ENCODE data around the gene A3GALT2.

A3GALT2 gene

GRCh38 chr1:33342041-33342723 lies 21.3 kb upstream of the A3GALT2 start:
- Histone ChIP-seq H3K4me1 (ENCODE audit: control insufficient read depth, low read length) (peaks cover 82% of the 10 kb centered on the region), H3K4me2 (ENCODE audit: low read length) (peak overlapping the region; percentile 66), H3K79me2 (ENCODE audit: control insufficient read depth, low read length) (peaks cover 98% of the 10 kb centered on the region), H4K20me1 (ENCODE audit: control insufficient read depth, insufficient read depth, low read depth, low read length) (peaks cover 36% of the 10 kb centered on the region), H3K36me3 (ENCODE audit: control insufficient read depth, low read length) (peaks cover 57% of the 10 kb centered on the region), H3K27me3 (ENCODE audit: control insufficient read depth, low read length) (no peaks in the 10 kb centered on the region), H3F3A (ENCODE audit: control insufficient read depth, insufficient read depth) (no peaks in the 10 kb centered on the region), H3K27ac (ENCODE audit: low read depth, low read length) (peak overlapping the region; percentile 34), H3K4me3 (ENCODE audit: low read length) (peak overlapping the region; percentile 45), H3K9me2 (replicated peaks; ENCODE audit: control insufficient read depth, low read length) (no peaks in the 10 kb centered on the region), H3K9me3 (ENCODE audit: control insufficient read depth, insufficient read depth, low read length) (no peaks in the 10 kb centered on the region)
- TF ChIP-seq, protein P1, sequence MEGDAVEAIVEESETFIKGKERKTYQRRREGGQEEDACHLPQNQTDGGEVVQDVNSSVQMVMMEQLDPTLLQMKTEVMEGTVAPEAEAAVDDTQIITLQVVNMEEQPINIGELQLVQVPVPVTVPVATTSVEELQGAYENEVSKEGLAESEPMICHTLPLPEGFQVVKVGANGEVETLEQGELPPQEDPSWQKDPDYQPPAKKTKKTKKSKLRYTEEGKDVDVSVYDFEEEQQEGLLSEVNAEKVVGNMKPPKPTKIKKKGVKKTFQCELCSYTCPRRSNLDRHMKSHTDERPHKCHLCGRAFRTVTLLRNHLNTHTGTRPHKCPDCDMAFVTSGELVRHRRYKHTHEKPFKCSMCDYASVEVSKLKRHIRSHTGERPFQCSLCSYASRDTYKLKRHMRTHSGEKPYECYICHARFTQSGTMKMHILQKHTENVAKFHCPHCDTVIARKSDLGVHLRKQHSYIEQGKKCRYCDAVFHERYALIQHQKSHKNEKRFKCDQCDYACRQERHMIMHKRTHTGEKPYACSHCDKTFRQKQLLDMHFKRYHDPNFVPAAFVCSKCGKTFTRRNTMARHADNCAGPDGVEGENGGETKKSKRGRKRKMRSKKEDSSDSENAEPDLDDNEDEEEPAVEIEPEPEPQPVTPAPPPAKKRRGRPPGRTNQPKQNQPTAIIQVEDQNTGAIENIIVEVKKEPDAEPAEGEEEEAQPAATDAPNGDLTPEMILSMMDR (IDR thresholded peaks at IDR 0.05; ENCODE audit: low read depth, low read length, poor library complexity, severe bottlenecking) = no peak
- TF ChIP-seq EZH2phosphoT487 (IDR thresholded peaks at IDR 0.05; ENCODE audit: borderline replicate concordance, low read length) = no peak

GRCh38 chr1:33341190-33341589 lies 20.3 kb upstream of the A3GALT2 start:
- H3K9me3 ChIP-seq (ENCODE audit: control insufficient read depth, insufficient read depth, low read length) = no peaks in the 10 kb centered on the region
- TF ChIP-seq, protein P1 (IDR thresholded peaks at IDR 0.05; ENCODE audit: low read depth, low read length, poor library complexity, severe bottlenecking) = no peak
- TF ChIP-seq EZH2phosphoT487 (IDR thresholded peaks at IDR 0.05; ENCODE audit: borderline replicate concordance, low read length) = no peak
- H3F3A ChIP-seq (ENCODE audit: control insufficient read depth, insufficient read depth) = no peaks in the 10 kb centered on the region
- peaks cover 48% of the 10 kb centered on the region for H3K36me3 ChIP-seq (ENCODE audit: control insufficient read depth, low read length)
- H3K4me2 ChIP-seq (ENCODE audit: low read length) = no peak overlapping the region
- H3K4me1 ChIP-seq (ENCODE audit: control insufficient read depth, low read length) = peaks cover 72% of the 10 kb centered on the region
- no peak overlapping the region for H3K4me3 ChIP-seq (ENCODE audit: low read length)
- no peak overlapping the region for H3K27ac ChIP-seq (ENCODE audit: low read depth, low read length)
- H3K79me2 ChIP-seq (ENCODE audit: control insufficient read depth, low read length) = peaks cover 98% of the 10 kb centered on the region
- H3K27me3 ChIP-seq (ENCODE audit: control insufficient read depth, low read length) = no peaks in the 10 kb centered on the region
- peaks cover 36% of the 10 kb centered on the region for H4K20me1 ChIP-seq (ENCODE audit: control insufficient read depth, insufficient read depth, low read depth, low read length)
- no peaks in the 10 kb centered on the region for H3K9me2 ChIP-seq (replicated peaks; ENCODE audit: control insufficient read depth, low read length)

DNA sequence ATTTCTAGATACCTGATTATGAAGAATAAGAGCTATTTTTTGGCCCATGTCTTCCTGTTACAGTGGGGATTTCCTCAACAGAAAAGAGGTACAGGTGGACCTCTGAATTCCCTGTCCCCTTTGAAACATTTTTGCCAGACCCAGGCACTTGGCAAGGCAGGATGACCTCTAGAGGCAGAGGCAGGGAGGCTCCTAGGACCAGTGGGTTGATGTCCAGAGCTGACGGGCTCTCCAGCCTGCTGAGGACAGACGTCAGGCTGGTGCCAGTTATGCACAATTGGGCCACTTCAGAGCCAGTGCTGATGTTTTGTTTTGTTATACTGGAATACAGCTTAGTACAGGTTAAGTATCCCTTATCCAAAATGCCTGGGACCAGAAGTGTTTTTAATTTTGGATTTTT lies 18.5 kb upstream of the A3GALT2 start:
- peaks cover 36% of the 10 kb centered on the region for H4K20me1 ChIP-seq (ENCODE audit: control insufficient read depth, insufficient read depth, low read depth, low read length)
- no peak overlapping the region for H3K4me2 ChIP-seq (ENCODE audit: low read length)
- H3K4me3 ChIP-seq (ENCODE audit: low read length) = no peak overlapping the region
- TF ChIP-seq, protein P1 (IDR thresholded peaks at IDR 0.05; ENCODE audit: low read depth, low read length, poor library complexity, severe bottlenecking) = no peak
- no peak for TF ChIP-seq EZH2phosphoT487 (IDR thresholded peaks at IDR 0.05; ENCODE audit: borderline replicate concordance, low read length)
- no peaks in the 10 kb centered on the region for H3F3A ChIP-seq (ENCODE audit: control insufficient read depth, insufficient read depth)
- no peaks in the 10 kb centered on the region for H3K9me2 ChIP-seq (replicated peaks; ENCODE audit: control insufficient read depth, low read length)
- peaks cover 47% of the 10 kb centered on the region for H3K36me3 ChIP-seq (ENCODE audit: control insufficient read depth, low read length)
- peaks cover 55% of the 10 kb centered on the region for H3K4me1 ChIP-seq (ENCODE audit: control insufficient read depth, low read length)
- no peak overlapping the region for H3K27ac ChIP-seq (ENCODE audit: low read depth, low read length)
- H3K27me3 ChIP-seq (ENCODE audit: control insufficient read depth, low read length) = no peaks in the 10 kb centered on the region
- H3K79me2 ChIP-seq (ENCODE audit: control insufficient read depth, low read length) = peaks cover 95% of the 10 kb centered on the region
- no peaks in the 10 kb centered on the region for H3K9me3 ChIP-seq (ENCODE audit: control insufficient read depth, insufficient read depth, low read length)
